Measurements from ENCODE around the gene CCDC157.

CCDC157 gene

DNA sequence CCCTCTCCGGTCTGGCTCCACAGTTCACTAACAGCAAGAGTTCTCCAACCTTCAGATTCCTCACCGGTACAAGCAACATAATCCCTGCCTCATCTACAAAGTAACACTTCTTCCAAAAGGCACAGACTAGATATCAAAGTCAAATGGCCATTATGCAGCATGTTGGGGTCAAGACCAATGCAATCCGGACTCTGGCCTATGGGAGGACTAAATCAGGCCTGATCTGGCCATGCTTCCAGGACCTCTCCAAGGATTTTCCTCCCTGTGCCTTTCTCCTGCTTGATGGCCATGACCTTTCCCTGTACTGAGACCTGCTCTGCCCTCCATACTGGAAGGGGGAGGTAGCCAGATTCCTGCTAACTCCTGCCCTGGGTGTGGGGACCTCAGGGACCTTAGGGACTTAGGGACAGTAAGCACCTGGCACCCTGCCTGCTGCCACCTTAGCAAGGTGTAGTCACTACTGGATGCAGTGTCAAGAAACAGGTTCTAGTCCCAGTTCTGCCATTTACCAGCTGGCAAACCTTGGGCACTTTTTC lies 36.7 kb upstream of the CCDC157 start:
- TF ChIP-seq, protein P1, sequence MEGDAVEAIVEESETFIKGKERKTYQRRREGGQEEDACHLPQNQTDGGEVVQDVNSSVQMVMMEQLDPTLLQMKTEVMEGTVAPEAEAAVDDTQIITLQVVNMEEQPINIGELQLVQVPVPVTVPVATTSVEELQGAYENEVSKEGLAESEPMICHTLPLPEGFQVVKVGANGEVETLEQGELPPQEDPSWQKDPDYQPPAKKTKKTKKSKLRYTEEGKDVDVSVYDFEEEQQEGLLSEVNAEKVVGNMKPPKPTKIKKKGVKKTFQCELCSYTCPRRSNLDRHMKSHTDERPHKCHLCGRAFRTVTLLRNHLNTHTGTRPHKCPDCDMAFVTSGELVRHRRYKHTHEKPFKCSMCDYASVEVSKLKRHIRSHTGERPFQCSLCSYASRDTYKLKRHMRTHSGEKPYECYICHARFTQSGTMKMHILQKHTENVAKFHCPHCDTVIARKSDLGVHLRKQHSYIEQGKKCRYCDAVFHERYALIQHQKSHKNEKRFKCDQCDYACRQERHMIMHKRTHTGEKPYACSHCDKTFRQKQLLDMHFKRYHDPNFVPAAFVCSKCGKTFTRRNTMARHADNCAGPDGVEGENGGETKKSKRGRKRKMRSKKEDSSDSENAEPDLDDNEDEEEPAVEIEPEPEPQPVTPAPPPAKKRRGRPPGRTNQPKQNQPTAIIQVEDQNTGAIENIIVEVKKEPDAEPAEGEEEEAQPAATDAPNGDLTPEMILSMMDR (IDR thresholded peaks at IDR 0.05; ENCODE audit: insufficient read depth, low read depth, low read length, missing control alignments), result no peak
- DNase-seq (ENCODE audit: low read depth), result no peak
- no peak overlapping the region for H3K4me3 ChIP-seq (ENCODE audit: low read length)

DNA sequence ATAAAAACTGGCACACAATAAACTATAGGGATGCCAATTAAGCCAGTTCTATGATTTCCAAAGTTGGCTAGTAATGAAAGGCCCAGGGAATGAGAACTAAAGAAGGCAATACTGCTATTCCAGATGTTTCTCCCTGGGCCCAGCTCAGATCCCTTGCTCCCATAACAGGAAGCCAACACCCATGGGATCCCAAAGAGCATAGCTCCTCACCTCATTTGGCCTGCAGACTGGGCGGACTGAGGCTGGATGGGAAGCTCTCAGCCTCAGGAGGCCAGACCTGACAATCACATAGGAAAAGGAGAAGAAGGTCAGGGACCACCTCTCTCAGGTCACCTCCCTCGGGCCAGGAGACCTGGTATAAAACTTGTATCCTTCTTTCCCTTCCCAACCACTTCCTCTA lies 35.3 kb upstream of the CCDC157 start:
- TF ChIP-seq, protein P1 (IDR thresholded peaks at IDR 0.05; ENCODE audit: insufficient read depth, low read depth, low read length, missing control alignments), result no peak
- DNase-seq (ENCODE audit: low read depth), result no peak
- no peak overlapping the region for H3K4me3 ChIP-seq (ENCODE audit: low read length)

DNA sequence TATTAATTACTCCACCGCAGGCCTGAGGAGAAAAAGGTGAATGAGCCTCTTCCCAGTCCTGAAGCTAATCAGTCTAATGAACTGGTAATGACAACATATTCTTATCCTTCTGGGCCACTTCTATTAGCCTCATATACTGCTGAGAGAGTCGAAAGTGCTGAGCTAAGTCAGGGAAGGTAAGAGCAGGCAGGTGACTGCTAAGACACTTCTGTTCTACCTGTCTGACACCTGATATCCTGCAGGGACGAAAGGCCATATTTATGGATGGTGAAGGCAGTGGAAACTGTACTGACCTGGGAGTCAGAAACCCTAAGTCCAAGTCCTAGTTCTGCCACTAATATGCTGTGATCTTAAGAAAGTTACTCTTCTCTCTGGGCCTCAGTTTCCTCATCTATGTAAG lies 33.6 kb upstream of the CCDC157 start:
- TF ChIP-seq, protein P1 (IDR thresholded peaks at IDR 0.05; ENCODE audit: insufficient read depth, low read depth, low read length, missing control alignments), result no peak
- H3K4me3 ChIP-seq (ENCODE audit: low read length), result no peak overlapping the region

DNA sequence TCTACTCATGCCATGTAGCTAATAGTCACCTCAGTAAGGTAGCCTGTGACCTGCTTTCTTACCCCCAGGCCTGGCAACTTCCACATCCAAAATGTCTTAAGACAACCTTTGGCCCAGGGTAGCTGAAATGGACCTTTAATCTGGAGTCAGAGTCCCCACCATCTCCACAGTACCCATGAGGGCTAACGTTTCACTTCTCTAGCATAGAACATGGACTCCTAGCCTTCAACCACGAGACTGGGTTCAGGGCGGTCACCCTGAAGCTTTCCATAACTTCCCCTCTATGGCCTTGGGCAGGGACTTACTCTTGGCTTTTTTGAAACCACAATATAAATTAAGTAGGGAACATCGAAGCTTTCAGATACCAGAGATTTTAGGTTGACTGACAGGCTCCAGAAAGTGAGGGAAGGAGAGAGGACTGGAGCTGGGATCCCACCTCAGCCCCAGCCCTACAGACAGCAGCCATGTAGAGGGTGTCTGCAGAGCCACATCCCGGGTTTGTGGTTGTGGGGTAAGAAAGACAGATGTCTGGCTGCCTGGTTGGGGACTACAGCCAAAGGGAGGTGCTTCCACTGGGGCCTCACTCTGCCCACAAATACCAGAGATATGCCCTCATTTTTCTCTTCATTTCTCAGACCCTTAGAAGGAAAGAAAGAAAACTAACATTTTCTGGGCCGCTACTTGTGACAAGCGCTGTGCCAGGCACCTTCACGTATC lies 32.6 kb upstream of the CCDC157 start:
- TF ChIP-seq, protein P1 (IDR thresholded peaks at IDR 0.05; ENCODE audit: insufficient read depth, low read depth, low read length, missing control alignments), result no peak
- no peak for DNase-seq (ENCODE audit: low read depth)
- no peak overlapping the region for H3K4me3 ChIP-seq (ENCODE audit: low read length)

More for the DNA sequence above, 33.6 kb upstream of the CCDC157 start:
- DNase-seq (ENCODE audit: low read depth), result no peak

DNA sequence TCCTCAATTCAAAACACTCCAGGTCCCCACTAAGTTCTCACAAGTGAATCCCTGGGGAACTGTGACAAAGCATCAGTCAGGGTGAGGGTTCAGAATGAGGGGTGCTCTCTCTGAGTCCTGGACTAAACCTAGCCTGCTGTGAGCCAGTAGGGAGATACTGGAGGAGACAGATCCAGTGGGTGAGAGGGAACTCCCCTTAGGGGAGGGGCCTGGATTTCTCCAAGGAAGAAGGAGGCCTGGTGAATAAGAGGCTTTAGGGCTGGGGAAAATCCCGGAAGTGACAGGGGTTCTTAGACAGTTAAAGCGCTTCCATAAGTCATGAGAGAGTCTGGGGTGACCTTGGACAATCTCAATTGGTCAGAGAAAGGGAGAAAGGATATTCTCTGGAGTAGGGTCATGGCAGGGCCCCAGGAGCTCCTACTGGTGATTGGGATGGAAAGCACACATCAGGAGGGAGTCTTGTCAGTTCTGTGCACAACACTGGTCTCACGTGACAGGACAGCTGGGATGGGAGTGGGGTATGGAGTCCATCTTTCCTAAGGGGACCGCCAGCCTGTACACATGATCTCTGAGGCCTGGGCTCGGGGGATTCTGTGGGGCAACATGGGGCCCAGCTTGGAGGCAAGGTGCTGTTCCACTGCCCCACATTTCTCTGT lies 31.6 kb upstream of the CCDC157 start:
- DNase-seq (ENCODE audit: low read depth), result peak; percentile 94
- peak overlapping the region; percentile 74 for H3K4me3 ChIP-seq (ENCODE audit: low read length)
- TF ChIP-seq, protein P1 (IDR thresholded peaks at IDR 0.05; ENCODE audit: insufficient read depth, low read depth, low read length, missing control alignments), result no peak

DNA sequence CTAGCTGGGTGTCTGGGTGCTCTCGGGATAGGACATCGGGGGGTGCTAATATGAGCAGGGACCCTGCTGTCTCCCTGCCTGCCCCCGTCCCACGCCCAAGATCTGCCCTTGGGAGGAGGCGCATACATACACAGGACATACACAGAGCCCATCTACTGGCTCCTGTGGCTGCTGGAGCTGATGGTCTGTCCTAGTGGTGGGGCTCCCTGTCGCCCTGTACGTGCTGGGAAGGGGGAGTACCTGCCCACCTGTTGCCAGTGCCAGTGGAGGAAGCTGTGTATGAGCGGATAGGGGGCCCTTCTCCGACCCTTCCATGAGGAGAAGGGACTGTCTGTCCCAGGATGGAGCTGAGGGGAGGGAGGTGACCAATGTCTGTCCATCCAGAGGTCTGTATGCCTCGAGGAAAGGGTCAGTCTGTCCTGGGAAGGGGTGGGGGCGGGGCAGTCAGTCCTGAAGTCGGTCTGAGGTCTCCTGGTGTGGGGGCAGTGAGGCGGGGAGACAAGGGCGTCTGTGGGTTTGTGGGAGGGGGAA lies 31.0 kb upstream of the CCDC157 start:
- DNase-seq (ENCODE audit: low read depth), result no peak
- TF ChIP-seq, protein P1 (IDR thresholded peaks at IDR 0.05; ENCODE audit: insufficient read depth, low read depth, low read length, missing control alignments), result no peak
- peak overlapping the region; percentile 74 for H3K4me3 ChIP-seq (ENCODE audit: low read length)
